ENCODE measurements around the gene FANCG. TPM values are rescaled to one million over a fixed set of nuclear protein-coding genes. Genes with fewer than 3 reads are reported as not detected.

FANCG gene
- total RNA-seq (13.4 and 38.2 TPM in 2 replicates), polyA plus RNA-seq (15.3 and 15.8 TPM in 2 replicates)

DNA sequence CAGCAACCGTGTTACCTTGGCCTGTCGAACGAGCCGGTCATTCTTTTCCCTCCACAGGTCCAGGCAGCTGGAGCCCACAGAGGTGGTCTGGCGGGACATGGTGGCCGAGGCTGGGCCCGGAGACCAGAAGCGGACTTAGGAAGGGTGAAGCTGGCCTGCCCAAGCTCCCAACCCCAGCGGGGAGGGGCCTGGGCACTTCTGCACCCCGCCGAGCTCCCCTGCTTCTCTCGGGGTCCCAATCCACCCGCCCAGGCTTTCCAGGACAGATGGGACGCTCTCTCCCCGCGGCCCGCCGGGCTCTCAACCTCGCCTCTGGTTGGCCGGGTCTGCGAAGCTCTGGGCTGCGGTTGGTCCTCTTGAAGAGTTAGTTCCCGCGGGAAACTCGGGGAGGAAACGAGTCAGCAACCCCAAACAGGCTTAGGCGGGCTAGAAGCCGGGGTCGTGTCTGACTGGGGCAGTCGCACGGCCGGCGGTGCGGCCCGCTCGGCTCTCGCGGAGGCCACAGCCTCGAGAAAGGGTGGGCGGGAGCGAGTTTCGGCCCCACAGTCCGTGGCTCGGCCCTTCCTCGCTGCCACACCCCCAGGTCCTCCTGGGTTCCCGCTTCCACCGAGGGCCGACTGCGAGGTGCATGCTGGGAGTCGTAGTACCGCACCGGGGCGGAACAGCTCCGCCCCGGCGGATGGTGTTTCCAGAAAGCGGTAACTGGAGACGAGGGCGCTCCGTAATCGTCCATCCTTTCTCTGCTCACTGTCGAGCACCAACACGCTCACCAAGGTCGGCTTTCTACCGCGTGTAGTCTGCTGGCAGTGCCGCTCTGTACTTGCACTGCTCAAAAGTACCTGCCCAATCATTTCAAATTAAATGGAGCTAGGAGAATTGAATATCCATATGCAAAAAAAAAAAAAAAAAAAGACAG is at the start of gene FANCG:
Gene FANCG (minus strand): TSS at position 517 of the 916 bp plus-strand sequence. CDS start 418 bp downstream, at position 99.
- Histone ChIP-seq H3K4me1 (ENCODE audit: insufficient read depth) (peaks cover 6% of the 10 kb centered on the region), H4K20me1 (ENCODE audit: insufficient read depth, poor library complexity, severe bottlenecking) (no peaks in the 10 kb centered on the region), H3K36me3 (replicated peaks; ENCODE audit: insufficient read depth, low read depth) (no peaks in the 10 kb centered on the region), H3K79me2 (peaks cover 20% of the 10 kb centered on the region), H2AFZ (peak within 1 kb of the TSS; percentile 64), H3K27ac (peak within 1 kb of the TSS; percentile 39), H3K4me2 (peak within 1 kb of the TSS; percentile 94), H3K9me3 (ENCODE audit: low read depth) (no peaks in the 10 kb centered on the region), H3K9me2 (replicated peaks; ENCODE audit: insufficient read depth) (no peaks in the 10 kb centered on the region), H3K27me3 (no peaks in the 10 kb centered on the region), H3K4me3 (peak within 1 kb of the TSS; percentile 65)
- TF ChIP-seq EZH2phosphoT487 (IDR thresholded peaks at IDR 0.05; ENCODE audit: low read depth, severe bottlenecking, unreplicated experiment) = no peak
- TF ChIP-seq EZH2 (IDR thresholded peaks at IDR 0.05; ENCODE audit: borderline replicate concordance) = no peak
- TF ChIP-seq, protein P1, sequence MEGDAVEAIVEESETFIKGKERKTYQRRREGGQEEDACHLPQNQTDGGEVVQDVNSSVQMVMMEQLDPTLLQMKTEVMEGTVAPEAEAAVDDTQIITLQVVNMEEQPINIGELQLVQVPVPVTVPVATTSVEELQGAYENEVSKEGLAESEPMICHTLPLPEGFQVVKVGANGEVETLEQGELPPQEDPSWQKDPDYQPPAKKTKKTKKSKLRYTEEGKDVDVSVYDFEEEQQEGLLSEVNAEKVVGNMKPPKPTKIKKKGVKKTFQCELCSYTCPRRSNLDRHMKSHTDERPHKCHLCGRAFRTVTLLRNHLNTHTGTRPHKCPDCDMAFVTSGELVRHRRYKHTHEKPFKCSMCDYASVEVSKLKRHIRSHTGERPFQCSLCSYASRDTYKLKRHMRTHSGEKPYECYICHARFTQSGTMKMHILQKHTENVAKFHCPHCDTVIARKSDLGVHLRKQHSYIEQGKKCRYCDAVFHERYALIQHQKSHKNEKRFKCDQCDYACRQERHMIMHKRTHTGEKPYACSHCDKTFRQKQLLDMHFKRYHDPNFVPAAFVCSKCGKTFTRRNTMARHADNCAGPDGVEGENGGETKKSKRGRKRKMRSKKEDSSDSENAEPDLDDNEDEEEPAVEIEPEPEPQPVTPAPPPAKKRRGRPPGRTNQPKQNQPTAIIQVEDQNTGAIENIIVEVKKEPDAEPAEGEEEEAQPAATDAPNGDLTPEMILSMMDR (IDR thresholded peaks at IDR 0.05; ENCODE audit: poor library complexity) = no peak
- WGBS (ENCODE audit: low lambda C conversion rate, missing lambda C conversion rate) = under 1% methylated on average over 66 of the region's 67 CpGs
- peak; percentile 94 for DNase-seq (ENCODE audit: low spot score)

DNA sequence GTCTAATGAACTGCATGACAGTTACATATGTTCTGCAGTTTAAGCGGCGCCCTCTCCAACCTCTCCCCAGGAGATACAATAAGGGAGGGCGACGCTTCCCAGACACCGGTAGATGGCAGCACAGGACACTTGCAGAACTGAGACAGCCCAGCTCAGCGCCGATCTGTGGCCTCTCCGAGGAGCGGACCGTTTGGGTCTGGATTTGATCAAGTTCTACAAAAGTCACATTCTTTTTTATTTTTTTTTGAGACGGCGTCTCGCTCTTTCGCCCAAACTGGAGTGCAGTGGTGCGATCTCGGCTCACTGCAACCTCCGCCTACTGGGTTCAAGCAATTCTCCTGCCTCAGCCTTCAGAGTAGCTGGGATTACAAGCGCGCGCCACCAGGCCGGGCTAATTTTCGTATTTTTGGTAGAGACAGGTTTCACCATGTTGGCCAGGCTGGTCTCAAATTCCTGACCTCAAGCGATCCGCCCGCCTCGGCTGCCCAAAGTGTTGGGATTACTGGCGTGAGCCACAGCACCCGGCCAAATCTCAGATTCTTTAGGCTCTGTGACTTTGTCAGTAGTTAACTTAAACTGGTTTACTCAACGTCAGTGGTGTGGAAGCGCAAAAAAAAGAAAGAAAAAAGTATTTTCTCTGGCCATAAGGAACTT is 37.3 kb upstream of the FANCG start:
- WGBS (ENCODE audit: low lambda C conversion rate, missing lambda C conversion rate) = 8% methylated on average over 30 of the region's 30 CpGs
- Histone ChIP-seq H2AFZ (peak overlapping the region; percentile 27), H3K27me3 (no peaks in the 10 kb centered on the region), H4K20me1 (ENCODE audit: insufficient read depth, poor library complexity, severe bottlenecking) (no peaks in the 10 kb centered on the region), H3K36me3 (replicated peaks; ENCODE audit: insufficient read depth, low read depth) (no peaks in the 10 kb centered on the region), H3K9me2 (replicated peaks; ENCODE audit: insufficient read depth) (no peaks in the 10 kb centered on the region), H3K27ac (peak overlapping the region; percentile 94), H3K4me1 (ENCODE audit: insufficient read depth) (peaks cover 7% of the 10 kb centered on the region), H3K4me2 (peak overlapping the region; percentile 94), H3K79me2 (peaks cover 14% of the 10 kb centered on the region), H3K9me3 (ENCODE audit: low read depth) (no peaks in the 10 kb centered on the region), H3K4me3 (peak overlapping the region; percentile 32)
- TF ChIP-seq, protein P1 (IDR thresholded peaks at IDR 0.05; ENCODE audit: poor library complexity) = peak; percentile 99
- TF ChIP-seq EZH2 (IDR thresholded peaks at IDR 0.05; ENCODE audit: borderline replicate concordance) = no peak
- peak; percentile 97 for DNase-seq (ENCODE audit: low spot score)

DNA sequence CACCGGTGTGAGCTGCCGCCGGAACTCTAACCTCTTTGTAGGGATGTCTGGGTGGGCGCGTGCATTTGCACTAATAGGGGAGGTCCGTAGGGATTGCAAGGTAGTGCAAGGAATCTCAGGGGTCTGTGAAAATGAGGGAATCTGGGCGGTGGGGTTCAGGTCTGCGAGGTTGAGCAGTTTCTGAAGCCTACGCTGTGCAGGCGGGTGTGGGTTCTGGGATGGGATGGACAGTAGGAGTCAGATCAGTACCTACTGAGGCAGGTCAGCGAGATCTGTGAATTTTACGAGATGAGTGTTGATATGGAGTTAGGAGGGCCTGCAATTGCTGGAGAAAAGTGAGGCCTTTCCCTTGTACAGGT is 36.8 kb upstream of the FANCG start:
- H2AFZ ChIP-seq = peak overlapping the region; percentile 27
- peak overlapping the region; percentile 32 for H3K4me3 ChIP-seq
- no peaks in the 10 kb centered on the region for H3K27me3 ChIP-seq
- H4K20me1 ChIP-seq (ENCODE audit: insufficient read depth, poor library complexity, severe bottlenecking) = no peaks in the 10 kb centered on the region
- H3K79me2 ChIP-seq = peaks cover 17% of the 10 kb centered on the region
- DNase-seq (ENCODE audit: low spot score) = no peak
- no peaks in the 10 kb centered on the region for H3K9me3 ChIP-seq (ENCODE audit: low read depth)
- WGBS (ENCODE audit: low lambda C conversion rate, missing lambda C conversion rate) = 6% methylated on average over 11 of the region's 12 CpGs
- H3K4me1 ChIP-seq (ENCODE audit: insufficient read depth) = peaks cover 7% of the 10 kb centered on the region
- no peaks in the 10 kb centered on the region for H3K36me3 ChIP-seq (replicated peaks; ENCODE audit: insufficient read depth, low read depth)
- TF ChIP-seq EZH2 (IDR thresholded peaks at IDR 0.05; ENCODE audit: borderline replicate concordance) = no peak
- TF ChIP-seq, protein P1 (IDR thresholded peaks at IDR 0.05; ENCODE audit: poor library complexity) = no peak
- TF ChIP-seq EZH2phosphoT487 (IDR thresholded peaks at IDR 0.05; ENCODE audit: low read depth, severe bottlenecking, unreplicated experiment) = no peak
- H3K4me2 ChIP-seq = peak overlapping the region; percentile 94
- H3K9me2 ChIP-seq (replicated peaks; ENCODE audit: insufficient read depth) = no peaks in the 10 kb centered on the region
- H3K27ac ChIP-seq = peak overlapping the region; percentile 94
